NCI-H187 treated with DMSO at 0.1 percent for 48 hours (cell line): ENCODE data around the gene ERVFRD-1.
"Not testable (repeated sequence)": the region's sequence is repeated elsewhere in the genome, so short reads cannot be mapped to it uniquely, and the experiment has no call there.

Source experiments
- DNase-seq: peaks from one replicate; lab custom pipeline; 2025; lab: John Stamatoyannopoulos, UW

Gene ERVFRD-1

DNA sequence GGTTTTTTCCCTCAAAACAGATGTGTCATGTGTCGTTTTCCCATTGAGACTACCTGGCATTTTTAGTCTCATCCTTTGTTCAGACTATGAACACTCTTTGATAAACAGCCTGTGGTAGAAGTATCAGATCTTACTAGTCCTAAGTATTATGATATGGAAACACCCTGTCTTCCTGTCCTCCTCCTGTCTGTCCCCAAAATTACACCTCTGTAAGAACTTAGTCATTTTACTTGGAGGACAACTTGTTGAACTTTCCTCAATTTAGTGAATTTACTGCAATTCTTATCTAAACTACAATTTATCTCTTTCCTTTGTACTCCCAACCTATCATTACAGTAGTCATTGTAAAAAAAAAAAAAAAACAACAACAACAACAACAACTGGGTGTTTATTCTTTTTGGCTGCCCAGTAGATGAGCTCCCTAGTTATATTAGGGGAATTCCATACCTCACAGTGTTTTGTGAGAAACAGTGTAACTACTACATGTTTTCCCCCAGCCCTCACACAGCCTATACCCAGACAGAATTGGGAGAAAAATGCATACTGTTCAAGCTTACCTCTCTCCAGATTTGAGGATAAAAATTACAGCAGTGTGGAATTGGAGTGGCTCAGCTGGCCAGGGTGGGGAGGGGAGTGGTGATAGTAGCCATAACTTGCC lies 18.5 kb upstream of the ERVFRD-1 start:
- DNase-seq: no peak

DNA sequence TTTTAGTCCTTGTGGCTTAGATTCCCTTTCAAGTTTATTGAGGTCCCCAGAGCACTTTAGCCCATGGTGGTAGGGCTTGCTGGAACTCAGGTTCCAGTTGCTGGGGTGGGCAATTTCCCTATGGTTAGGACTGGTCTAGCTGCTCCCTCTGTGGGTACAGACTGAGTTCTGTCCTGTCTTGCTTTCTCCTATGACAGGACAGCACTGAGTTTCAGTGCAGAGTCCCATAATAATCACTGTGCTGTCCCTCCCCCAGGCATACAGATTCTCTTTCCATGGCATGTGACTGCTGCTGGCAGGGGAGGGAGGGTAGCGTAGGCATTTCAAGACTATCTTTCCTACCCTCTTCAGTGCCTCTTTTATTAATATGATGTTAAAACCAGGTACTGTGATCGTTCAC lies 17.1 kb upstream of the ERVFRD-1 start:
- no peak for DNase-seq

DNA sequence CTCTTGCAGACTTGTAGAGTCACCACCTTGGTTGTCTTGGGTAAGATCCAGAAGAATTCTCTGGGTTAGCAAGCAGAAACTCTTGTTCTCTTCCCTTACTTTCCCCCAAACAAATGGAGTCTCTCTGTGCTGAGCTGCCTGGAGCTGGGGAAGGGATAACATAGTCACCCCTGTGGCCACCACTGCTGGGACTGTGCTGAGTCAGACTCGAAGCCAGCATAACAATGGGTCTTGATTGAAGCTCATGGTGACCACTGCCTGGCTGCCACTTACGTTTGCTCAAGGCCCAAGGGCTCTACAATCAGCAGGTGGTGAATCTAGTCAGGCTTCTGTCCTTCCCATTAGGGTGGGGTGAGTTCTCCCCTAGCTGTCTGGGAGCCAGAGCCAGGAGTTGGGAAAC lies 15.4 kb upstream of the ERVFRD-1 start:
- DNase-seq: no peak

DNA sequence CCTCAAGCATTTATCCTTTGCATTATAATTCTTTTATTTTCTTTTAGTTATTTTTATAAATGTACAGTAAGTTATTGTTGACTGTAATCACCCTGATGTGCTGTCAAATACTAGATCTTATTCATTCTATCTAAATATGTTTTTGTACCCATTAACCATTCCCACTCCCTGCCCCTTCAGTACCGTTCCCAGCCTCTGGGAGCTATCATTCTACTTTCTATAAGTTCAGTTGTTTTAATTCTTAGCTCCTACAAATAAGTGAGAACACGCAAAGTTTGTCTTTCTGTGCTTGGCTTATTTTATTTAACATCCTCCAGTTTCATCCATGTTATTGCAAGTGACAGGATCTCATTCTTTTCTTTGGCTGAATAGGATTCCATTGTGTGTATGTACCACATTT lies 12.5 kb upstream of the ERVFRD-1 start:
- no peak for DNase-seq

DNA sequence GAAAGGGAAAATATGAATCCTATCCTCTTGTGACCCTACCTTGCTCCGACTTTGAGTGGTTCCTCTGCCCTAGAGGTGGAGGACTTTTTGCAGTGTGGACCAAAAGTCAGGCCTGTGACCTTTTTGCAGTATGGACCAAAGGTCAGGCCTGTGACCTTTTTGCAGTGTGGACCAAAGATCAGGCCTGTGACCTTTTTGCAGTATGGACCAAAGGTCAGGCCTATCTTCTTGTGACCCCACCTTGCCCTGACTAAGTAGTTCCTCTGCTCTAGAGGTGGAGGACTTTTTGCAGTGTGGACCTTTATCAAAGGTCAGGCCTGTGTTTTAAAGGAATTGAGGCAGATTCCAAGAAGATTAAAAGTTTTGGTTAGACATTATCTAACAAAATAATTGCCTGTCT lies 10.9 kb upstream of the ERVFRD-1 start:
- DNase-seq: no peak

DNA sequence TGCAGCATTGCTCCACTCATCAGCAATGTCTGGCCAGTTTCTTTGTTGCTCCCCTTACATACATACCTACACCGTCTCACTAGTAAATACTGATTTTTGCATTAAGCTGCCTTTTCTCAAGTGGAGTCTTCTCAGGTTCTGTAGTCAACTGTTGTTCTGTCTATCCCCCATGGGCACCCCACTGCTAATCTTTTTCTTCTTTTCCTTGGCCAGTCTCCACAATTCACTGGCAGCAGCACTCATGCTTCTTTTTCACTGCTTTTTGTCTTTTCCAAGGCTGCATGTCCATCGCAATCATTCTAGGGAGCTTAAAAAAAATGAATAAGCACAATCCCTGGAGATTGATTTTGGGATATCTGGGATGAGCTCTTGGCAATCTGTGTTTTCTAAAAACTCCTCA lies 10.3 kb upstream of the ERVFRD-1 start:
- no peak for DNase-seq

DNA sequence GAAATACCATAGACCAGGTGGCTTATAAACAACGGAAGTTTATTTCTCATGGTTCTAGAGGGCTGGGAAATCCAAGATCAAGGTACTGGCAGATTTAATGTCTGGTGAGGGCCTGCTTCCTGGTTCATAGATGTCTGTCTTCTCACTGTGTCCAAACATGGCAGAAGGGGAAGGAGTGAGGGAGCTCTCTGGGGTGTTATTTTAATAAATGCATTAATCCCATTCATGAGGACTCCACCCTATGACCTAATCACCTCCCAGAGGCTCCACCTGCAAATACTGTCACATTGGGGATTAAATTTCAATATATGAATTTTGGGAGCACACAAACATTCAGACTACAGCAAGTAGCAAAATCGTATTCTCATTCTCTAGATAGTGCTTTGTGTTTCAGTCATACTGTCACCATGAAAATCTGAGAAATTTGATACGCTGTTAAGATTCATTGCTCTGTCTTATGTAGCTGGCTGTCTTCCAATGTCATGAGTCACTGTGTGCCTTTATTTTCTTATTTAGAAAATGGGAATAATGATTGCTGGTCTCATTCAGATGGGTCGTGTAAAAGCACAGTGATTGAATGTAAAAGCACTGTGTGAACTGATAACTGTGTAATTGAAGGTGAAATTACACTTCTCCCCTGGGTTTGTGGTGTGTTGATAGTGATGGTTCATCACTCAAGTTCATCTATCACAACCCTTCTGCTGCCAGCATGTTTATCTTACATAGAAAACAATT lies 8.9 kb upstream of the ERVFRD-1 start:
- no peak for DNase-seq

DNA sequence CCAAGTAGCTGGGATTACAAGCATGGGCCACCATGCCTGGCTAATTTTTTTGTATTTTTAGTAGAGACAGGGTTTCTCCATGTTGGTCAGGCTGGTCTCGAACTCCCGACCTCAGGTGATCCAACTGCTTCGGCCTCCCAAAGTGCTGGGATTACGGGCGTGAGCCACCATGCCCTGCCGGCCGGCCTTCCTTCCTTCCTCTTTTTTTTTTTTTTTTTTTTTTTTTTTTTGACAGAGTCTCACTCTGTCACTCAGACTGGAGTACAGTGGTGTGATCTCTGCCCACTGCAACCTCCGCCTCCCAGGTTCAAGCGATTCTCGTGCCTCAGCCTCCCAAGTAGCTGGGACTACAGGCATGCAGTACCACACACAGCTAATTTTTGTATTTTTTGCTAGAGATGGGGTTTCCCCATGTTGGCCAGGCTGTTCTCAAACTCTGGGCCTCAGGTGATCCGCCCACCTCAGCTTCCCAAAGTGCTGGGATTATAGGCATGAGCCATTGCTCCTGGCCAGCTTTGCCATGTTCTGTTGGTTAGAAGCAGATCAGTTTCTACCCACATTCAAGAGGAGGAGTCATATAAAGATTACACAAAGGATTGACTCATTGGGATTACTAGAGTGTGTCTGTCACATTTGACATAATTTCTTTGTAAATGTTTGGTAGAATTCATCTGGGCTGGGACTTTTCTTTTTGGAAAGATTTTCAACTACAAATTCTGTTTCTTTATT lies 4.4 kb upstream of the ERVFRD-1 start:
- DNase-seq: not testable (repeated sequence)

DNA sequence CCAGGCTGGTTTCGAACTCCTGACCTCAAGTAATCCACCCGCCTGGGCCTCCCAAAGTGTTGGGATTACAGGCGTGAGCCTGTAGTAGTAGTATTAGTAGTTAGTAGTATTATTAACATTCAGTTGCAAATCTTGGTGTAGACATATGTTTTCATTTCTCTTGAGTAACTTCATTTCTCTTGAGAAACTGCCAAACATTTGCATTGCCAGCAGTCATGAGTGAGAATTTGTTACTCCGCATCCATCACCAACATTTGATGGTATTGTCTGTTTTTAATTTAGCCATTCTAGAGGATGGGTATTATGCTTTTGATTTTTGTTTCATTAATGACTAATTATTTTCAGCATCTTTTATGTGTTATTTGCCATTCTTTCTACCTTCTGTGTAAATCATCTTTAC lies 1.5 kb upstream of the ERVFRD-1 start:
- no peak for DNase-seq

DNA sequence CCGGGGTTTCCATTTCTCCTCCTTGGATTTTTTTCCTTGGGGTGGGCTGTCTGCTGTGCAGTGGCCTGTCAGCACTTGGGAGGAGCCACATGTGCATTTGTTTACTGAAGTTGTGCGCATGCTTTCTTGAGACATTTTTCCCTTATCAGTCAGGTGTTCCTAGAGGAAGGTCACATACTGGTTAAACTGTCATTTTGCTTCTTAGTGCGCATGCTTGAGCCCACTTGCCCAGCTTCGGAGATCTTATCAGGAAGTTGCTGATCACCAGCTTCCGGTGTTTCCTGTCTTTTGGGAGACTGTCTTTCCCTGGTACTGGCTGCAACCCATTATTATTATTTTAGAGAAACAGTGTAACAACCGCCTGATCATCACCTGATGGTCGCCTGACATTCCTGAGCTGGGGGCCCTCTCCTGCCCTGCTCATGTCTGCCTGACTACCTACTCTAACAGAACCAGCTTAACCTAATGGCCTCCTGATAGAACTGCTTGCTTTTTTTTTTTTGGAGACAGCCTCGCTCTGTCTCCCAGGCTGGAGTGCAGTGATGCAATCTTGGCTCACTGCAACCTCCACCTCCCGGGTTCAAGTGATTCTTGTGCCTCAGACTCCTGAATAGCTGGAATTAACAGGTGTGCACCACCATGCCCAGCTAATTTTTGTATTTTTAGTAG lies 378 bp upstream of the ERVFRD-1 start:
- no peak for DNase-seq

DNA sequence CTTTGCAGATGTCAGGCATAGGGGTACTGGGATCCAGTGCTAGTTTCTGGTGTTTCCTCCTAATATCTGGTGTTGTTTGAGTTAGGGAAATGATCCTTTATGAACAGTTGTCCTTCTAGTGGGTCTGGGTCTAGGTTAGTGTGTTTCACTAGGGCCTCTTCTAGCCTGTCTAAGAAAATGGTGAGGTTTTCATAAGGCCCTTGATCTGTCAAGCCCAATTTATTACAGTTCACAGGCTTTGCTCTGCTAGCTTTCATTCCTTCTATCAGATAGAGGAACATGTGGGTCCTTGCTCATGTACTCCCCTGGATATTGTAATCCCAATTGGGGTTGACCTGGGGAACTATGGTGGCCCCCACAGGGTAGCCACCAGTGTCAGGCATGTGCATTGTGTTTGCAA lies 2.8 kb downstream of the ERVFRD-1 start:
- no peak for DNase-seq

DNA sequence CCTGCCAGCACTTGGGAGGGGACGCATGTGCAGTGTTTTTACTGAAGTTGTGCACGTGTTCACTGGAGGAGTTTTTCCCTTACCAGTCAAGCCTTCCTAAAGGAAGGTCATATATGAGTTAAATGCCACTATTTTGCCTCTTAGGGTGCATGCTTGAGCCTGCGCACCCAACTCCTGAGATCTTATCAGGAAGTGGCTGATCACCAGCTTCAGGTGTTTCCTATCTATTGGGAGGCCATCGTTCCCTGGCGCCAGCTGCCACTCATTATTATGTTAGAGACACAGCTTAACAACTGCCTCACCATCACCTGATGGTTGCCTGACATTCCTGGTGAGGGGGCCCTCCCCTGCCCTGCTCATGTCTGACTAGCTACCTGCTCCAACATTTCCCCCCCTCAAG lies 8.5 kb downstream of the ERVFRD-1 start:
- no peak for DNase-seq

DNA sequence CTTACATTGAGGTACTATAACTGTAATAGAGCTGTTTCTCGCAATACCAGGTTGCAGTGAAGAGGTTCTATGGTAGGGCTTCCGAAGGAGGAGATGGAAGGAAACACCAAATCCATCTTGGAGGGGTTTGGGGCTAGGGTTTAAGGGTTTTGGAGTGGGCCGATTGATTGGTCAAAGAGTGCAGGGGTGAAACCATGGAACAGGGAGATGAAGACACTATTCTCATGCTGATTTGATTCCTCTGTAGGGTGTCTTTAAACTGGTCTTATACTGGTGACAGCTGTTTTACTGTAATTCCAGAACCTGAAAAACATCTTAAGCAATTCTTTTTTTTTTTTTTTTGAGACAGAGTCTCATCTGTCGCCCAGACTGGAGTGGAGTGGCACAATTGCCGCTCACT lies 10.1 kb downstream of the ERVFRD-1 start:
- DNase-seq: no peak

DNA sequence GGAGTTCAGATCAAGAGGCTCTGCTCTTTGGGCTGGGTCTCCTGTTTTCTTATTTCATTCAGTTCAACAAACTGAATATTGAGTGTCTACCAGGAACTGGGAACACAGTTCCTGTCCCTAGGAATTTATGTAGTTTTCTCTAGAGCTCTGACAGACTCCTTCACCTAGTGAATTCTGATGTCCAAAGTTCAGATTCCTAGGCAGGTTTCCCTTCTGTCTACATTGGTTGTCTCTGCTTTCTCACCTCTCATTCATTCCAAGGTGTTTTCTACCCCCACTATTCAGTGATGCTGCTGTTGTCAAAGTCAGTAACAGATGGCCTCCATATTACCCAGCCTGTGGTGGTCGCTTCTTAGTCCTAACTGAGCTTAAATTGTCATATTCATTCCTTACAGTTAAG lies 13.5 kb downstream of the ERVFRD-1 start:
- DNase-seq: no peak

DNA sequence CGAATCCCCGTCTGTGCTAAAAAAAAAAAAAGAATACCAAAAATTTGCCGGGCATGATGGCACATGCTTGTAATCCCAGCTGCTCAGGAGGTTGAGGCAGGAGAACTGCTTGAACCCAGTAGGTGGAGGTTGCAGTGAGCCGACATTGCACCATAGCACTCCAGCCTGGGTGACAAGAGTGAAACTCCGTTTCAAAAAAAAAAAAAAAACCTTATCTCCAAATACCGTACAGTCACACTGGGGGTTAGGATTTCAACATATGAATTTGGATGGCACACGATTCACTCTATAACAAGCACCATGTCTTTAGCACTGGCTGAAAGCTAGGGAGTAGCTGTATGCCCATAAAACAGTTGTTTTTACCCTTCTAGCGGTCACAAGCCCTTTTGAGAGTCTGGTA lies 14.0 kb downstream of the ERVFRD-1 start:
- no peak for DNase-seq

DNA sequence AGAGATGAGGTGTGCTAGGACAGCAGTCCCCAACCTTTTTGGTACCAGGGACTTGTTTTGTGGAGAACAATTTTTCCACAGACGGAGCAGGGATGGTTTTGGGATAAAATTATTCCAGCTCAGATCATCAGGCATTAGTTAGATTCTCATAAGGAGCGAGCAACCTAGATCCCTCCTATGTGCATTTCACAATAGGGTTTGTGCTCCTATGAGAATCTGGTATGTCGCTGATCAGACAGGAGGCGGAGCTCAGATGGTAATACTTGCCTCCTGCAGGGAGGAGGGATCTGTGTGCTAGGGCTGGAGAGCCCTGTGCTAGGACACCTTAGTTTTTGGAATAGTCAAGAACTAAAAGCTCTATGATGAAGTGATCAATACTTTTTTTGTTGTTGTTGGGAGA lies 15.4 kb downstream of the ERVFRD-1 start:
- no peak for DNase-seq

DNA sequence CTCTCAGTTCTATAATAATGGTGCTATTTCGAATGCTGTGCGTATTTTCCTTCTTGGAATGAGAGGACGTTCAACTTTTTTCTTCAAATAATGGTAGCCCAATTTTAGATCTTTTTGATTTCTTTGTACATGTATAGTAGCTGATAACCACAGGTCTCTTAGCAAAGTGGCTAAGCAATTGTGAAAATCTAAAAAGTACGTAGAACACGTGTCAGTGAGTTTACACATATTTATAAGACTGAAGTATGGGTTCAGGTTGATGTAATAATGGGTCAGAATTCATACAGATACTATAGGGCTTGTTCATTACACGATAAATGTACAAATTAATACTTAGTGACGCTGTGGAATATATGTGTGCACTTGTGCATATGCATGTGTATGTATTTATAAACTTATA lies 16.6 kb downstream of the ERVFRD-1 start:
- DNase-seq: no peak

DNA sequence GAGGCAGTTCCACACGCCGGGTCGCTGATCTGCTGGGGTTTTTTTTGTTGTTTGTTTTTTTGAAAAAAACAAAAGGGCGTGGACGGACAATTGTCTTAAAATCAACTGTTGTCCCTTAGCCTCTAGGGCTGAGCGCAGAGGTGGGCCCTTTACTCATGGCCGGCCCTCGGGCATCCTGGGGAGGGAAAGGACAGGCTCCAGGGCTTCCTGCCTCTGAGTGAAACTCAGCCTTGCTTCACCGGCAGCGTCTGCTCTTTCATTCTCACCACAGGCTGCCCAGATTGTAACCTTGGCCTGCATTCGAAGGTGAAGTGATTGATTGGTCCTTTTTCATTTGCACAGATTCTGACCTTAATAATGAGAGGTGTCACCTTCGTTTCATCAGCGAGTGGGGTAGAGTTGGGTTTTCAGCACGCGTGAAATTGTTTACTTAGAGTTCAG lies 17.1 kb downstream of the ERVFRD-1 start:
- no peak for DNase-seq

DNA sequence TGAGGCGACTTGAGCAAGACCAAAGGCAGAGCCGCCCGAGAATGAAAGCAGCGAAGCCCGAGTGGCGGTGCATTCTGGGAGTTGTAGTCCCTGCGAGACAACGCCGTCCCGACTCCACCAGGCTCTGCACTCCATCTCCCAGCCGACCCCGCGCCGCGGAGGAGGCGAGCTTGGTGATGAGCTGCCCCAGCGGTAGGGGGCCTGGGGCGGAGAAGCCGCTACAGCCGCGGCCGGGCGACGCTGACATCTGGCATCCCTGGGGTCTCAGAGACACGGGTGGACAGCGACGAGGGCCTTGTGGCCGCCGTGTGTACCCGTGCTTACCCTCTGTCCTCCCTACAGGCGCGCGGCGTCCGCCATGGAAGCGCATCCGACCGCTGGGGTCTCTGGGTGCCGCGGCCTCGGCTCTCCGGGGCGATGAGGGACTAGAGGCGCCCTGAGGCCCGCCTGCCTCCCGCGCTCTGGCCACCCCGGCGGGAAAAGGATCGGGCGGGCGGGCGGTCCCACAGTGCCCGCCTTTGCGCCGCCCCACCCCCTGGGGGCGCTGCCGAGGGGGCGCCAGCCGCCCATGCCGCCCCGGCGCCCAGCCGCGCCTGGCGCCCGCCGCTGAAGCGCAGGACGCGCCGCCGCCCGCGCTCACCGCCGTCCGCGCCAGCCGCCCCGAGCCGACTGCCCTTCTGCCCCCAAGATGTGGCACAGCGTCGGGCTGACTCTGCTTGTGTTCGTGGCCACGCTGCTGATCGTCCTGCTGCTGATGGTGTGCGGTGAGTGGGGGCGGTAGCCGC lies 17.7 kb downstream of the ERVFRD-1 start, which contains the start of gene SMIM13:
Gene SMIM13, plus strand, starts transcription at position 209 of the 785 bp plus-strand sequence. Its CDS starts 480 bp downstream, at position 689.
- peak; percentile 88 for DNase-seq

DNA sequence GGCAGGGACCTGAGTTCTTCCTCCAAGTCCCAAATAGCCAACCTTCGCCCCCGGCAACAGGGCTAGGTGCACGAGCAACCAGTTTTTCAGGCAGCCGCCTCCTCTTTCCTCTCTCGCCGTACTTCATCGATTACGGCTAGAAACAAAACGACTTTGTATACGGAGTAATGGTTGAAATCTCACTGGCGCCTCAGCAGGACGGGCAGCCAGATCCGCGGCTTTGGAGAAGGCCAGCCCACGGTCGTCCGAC lies 18.2 kb downstream of the ERVFRD-1 start:
- DNase-seq: no peak

DNA sequence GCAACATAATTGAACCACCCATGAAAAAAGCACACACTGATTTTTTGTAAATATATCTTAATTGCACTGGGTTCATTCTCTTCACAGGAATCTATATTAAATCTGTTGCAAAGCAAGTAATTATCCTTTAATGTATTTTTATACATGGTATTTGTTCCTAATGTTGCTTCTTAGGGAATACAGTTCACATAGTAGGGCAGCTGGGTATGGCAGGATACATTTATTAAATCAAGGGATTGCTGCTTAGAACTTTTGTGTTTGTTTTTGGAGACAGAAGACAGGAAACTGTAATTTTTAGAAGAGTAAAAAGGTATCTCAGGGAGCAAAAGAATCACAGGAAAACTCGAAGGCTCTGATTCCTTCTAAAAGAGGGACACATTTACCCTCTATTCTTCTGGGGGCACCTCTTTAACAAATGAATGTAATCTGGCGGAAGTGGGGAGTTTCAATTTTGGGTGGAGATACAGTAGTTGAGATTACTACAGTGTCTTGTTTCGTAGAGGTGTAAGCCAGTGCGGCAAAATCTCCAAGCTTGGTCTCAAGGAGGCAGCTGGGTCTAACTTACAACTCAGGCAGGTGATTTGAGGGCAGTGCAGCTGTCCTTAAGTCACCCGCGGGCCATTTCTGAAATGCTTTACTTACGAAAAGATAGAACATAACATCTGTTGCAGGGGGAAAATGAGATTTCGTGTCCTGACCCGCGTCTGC lies 18.7 kb downstream of the ERVFRD-1 start:
- no peak for DNase-seq
